Upper lobe of left lung (tissue), 6 donors: ENCODE results near the gene GATA6. TPM values are rescaled to one million over a fixed set of nuclear protein-coding genes. Genes with fewer than 3 reads are reported as not detected.

Experiments used
- ATAC-seq, 2 donors: fragments of 200-7000 bp; cut with Tn5 transposase; one replicate each; pipeline ENCODE4 v1.9.1; 2022; ENCODE audit warnings: mild to moderate bottlenecking in 2 of 2, moderate library complexity in 2 of 2; ENCODE audit not compliant: low FRiP score in 2 of 2
- DNase-seq, 2 donors: peaks; one replicate each; pipeline ENCODE4 v3.0.0-alpha.2; 2019 to 2020
- H3K27ac ChIP-seq, 4 donors: fragments of 200-600 bp; sonication (generic); one replicate each; pipeline ENCODE4 v1.5.1; 2016 to 2019
- H3K27me3 ChIP-seq, 4 donors: fragments of 200-600 bp; sonication (generic); one replicate each; pipeline ENCODE4 v1.5.1; 2017 to 2019
- H3K36me3 ChIP-seq, 4 donors: fragments of 200-600 bp; sonication (generic); one replicate each; pipeline ENCODE4 v1.5.1; 2016 to 2019
- H3K4me1 ChIP-seq, 4 donors: fragments of 200-600 bp; sonication (generic); one replicate each; pipeline ENCODE4 v1.5.1; 2018 to 2019
- H3K4me3 ChIP-seq, 4 donors: fragments of 200-600 bp; sonication (generic); one replicate each; pipeline ENCODE4 v1.5.1; 2017 to 2019; ENCODE audit warnings: mild to moderate bottlenecking in 2 of 4, moderate library complexity in 1 of 4
- H3K9me3 ChIP-seq, 4 donors: fragments of 200-600 bp; sonication (generic); one replicate each; pipeline ENCODE4 v1.5.1; 2018 to 2019
- EP300 ChIP-seq, 4 donors: sonication (generic); formaldehyde crosslinking; IDR thresholded peaks; one replicate each; pipeline ENCODE4 v1.5.1; 2017; ENCODE audit warnings: antibody characterized with exemption in 4 of 4, control low read depth in 2 of 4
- POLR2A ChIP-seq, 4 donors: fragments of 450-650 bp; IDR thresholded peaks; one replicate each; pipeline ENCODE4 v1.5.1; 2016 to 2017; ENCODE audit warnings: antibody characterized with exemption in 4 of 4, mild to moderate bottlenecking in 2 of 4
- POLR2AphosphoS5 ChIP-seq, 2 donors: sonication (generic); formaldehyde crosslinking; IDR thresholded peaks; one replicate each; pipeline ENCODE4 v1.5.1; 2017; ENCODE audit warnings: antibody characterized with exemption in 2 of 2
- WGBS, 2 donors: methylation state at CpG; one replicate each; pipeline ENCODE4 v1.1.5; 2017 to 2018; 5-methylcytosine and 5-hydroxymethylcytosine counted together
- total RNA-seq, 6 donors: library from RNA; depleted of rRNA in 4 of 6; stranded (reverse); fragments of >200 nt in 4 of 6; gene quantifications; one replicate each; pipeline versions ENCODE4 v1.1.0 to v1.2.1, GENCODE V29; 2016 to 2021
- TF ChIP-seq, protein P1 (sequence below), 6 experiments: fragments of 450-650 bp in 4 of 6; fragments of 200-600 bp in 2 of 6; sonication (generic) in 2 of 6; IDR thresholded peaks; one replicate each; pipeline ENCODE4 v1.5.1; 2016 to 2019; ENCODE audit warnings: antibody characterized with exemption in 6 of 6
- donor health status: DM: no; HTN: no; CAD: no; lungs with moderate emphysema.
- donor health status: DM: no; HTN: yes; CAD: no; lungs with severe emphysema.

GATA6 gene
- total RNA-seq, 6 donors from 2014 or later, result 29.7 to 52.8 (median 41.4) TPM

GRCh38 chr18:22203536-22204213, 34.3 kb downstream of the GATA6 start:
- H3K9me3 ChIP-seq, result no peaks in the 10 kb centered on the region
- ATAC-seq, result no peak
- no peak overlapping the region for H3K4me3 ChIP-seq
- no peak overlapping the region for H3K27ac ChIP-seq
- H3K4me1 ChIP-seq, result peaks cover 0 to 4% (median 2%) of the 10 kb centered on the region in 4 donors
- WGBS, 2 donors, result 71 to 82% methylated on average over 3 of the region's 3 CpGs
- H3K36me3 ChIP-seq, result peaks cover 2 to 31% (median 8%) of the 10 kb centered on the region in 4 donors
- no peaks in the 10 kb centered on the region for H3K27me3 ChIP-seq
- no peak for DNase-seq
- TF ChIP-seq EP300 (IDR thresholded peaks at IDR 0.05) (no peak), POLR2A (IDR thresholded peaks at IDR 0.05) (no peak), POLR2AphosphoS5 (IDR thresholded peaks at IDR 0.05) (no peak)
- TF ChIP-seq, protein P1, sequence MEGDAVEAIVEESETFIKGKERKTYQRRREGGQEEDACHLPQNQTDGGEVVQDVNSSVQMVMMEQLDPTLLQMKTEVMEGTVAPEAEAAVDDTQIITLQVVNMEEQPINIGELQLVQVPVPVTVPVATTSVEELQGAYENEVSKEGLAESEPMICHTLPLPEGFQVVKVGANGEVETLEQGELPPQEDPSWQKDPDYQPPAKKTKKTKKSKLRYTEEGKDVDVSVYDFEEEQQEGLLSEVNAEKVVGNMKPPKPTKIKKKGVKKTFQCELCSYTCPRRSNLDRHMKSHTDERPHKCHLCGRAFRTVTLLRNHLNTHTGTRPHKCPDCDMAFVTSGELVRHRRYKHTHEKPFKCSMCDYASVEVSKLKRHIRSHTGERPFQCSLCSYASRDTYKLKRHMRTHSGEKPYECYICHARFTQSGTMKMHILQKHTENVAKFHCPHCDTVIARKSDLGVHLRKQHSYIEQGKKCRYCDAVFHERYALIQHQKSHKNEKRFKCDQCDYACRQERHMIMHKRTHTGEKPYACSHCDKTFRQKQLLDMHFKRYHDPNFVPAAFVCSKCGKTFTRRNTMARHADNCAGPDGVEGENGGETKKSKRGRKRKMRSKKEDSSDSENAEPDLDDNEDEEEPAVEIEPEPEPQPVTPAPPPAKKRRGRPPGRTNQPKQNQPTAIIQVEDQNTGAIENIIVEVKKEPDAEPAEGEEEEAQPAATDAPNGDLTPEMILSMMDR (IDR thresholded peaks at IDR 0.05), result no peak

- H3K27me3 ChIP-seq, result no peaks in the 10 kb centered on the region
- TF ChIP-seq POLR2A (IDR thresholded peaks at IDR 0.05) (no peak), POLR2AphosphoS5 (IDR thresholded peaks at IDR 0.05) (no peak), EP300 (IDR thresholded peaks at IDR 0.05) (no peak)
- TF ChIP-seq, protein P1 (IDR thresholded peaks at IDR 0.05), result no peak
- no peak for ATAC-seq
- H3K9me3 ChIP-seq, result no peaks in the 10 kb centered on the region
- DNase-seq, result no peak
- H3K36me3 ChIP-seq, result peaks cover 2 to 31% (median 8%) of the 10 kb centered on the region in 4 donors
- 93 to 100% methylated on average over 1 of the region's 1 CpG for WGBS, 2 donors
- no peak overlapping the region for H3K27ac ChIP-seq
- no peak overlapping the region for H3K4me3 ChIP-seq
- no peaks in the 10 kb centered on the region for H3K4me1 ChIP-seq
Measured at GRCh38 chr18:22204214-22204536, 34.8 kb downstream of the GATA6 start.

DNA sequence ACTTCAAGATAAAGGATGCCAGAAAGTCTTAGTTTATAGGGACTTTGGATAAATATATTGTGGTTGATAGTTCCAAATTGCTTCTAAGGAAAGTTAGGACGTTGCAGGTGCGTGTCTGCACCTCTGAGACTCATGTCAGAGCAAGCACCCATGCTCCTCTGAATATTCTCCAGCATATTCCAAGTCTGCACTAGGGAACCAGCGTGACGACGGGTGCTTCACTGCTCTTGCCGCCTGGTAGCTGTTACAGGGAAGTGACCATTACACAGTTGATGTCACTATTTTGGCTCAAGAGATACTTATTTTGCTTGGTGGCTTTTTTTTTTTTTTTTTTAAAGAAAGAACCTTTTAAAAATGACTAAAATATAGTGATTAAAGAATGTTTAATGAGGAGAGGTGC, 35.6 kb downstream of the GATA6 start:
- no peak overlapping the region for H3K4me3 ChIP-seq
- no peak for TF ChIP-seq EP300 (IDR thresholded peaks at IDR 0.05)
- no peak for TF ChIP-seq POLR2AphosphoS5 (IDR thresholded peaks at IDR 0.05)
- TF ChIP-seq POLR2A (IDR thresholded peaks at IDR 0.05), result no peak
- TF ChIP-seq, protein P1 (IDR thresholded peaks at IDR 0.05), result no peak
- H3K9me3 ChIP-seq, result no peaks in the 10 kb centered on the region
- no peak overlapping the region for H3K27ac ChIP-seq
- no peaks in the 10 kb centered on the region for H3K4me1 ChIP-seq
- ATAC-seq (no peak), DNase-seq (no peak)
- H3K27me3 ChIP-seq, result no peaks in the 10 kb centered on the region
- peaks cover 2 to 31% (median 8%) of the 10 kb centered on the region in 4 donors for H3K36me3 ChIP-seq
- WGBS, 2 donors, result 83 to 94% methylated on average over 6 of the region's 6 CpGs

DNA sequence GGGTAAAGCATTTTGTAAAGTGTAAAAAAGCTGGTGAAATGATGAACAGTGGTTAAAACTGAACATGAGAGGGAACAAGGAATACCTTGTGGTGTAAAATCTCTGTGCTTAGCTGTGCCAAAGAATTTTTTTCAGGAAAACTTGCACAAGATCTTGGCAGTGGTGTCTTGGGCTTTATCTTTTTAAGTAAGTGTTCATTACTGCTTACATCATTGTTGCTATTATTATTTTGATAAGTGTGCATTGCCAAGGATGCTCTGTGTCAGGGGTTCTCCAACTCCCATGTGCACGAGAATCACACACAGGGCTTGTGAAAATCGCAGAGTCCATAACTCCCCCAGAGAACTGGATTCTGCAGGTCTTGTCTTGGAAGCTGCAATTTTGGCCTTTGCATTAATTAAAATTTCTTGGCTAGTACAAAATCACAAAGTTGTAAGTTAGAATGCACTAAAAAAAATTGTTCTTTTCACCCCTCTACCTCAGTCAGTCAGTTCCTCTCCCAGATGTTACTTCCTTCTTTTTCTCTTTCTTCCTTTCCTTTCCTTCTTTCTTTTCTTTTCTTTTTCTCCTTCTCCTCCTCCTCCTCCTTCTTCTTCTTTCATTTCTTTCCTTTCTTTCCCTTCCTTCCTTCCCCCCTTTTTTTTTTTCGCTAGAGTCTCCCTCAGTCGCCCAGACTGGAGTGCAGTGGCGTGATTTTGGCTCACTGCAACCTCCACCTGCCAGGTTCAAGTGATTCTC, 37.8 kb downstream of the GATA6 start:
- Histone ChIP-seq H3K27ac (no peak overlapping the region), H3K4me1 (peaks cover 0 to 3% (median 0%) of the 10 kb centered on the region in 4 donors), H3K9me3 (no peaks in the 10 kb centered on the region), H3K36me3 (peaks cover 0 to 12% (median 0%) of the 10 kb centered on the region in 4 donors), H3K27me3 (no peaks in the 10 kb centered on the region), H3K4me3 (no peak overlapping the region)
- WGBS, 2 donors, result 82 to 83% methylated on average over 5 of the region's 5 CpGs
- ATAC-seq, result peak in 1 of 2 donors; percentile 75
- DNase-seq, result no peak
- TF ChIP-seq POLR2AphosphoS5 (IDR thresholded peaks at IDR 0.05) (no peak), EP300 (IDR thresholded peaks at IDR 0.05) (no peak), POLR2A (IDR thresholded peaks at IDR 0.05) (no peak)
- TF ChIP-seq, protein P1 (IDR thresholded peaks at IDR 0.05), result no peak
